HAP-1 (cell line): ENCODE measurements around the gene MARVELD2.
"Not testable (repeated sequence)": the region's sequence is repeated elsewhere in the genome, so short reads cannot be mapped to it uniquely, and the experiment has no call there.

Experiments
- DNase-seq, 2 experiments: peaks; one replicate each; pipeline ENCODE4 v3.0.0-alpha.2; 2016 to 2020; ENCODE audit warnings: low spot score in 2 of 2
- H3K27me3 ChIP-seq: fragments of 250-450 bp; sonication (Bioruptor Pico); 2 replicates; pipeline ENCODE4 v1.5.1; 2020; ENCODE audit warnings: low read depth, mild to moderate bottlenecking, moderate library complexity
- H3K36me3 ChIP-seq: fragments of 250-450 bp; sonication (Bioruptor Pico); replicated peaks from 2 replicates; pipeline ENCODE4 v1.5.1; 2020; ENCODE audit warnings: mild to moderate bottlenecking
- H3K4me1 ChIP-seq: fragments of 250-450 bp; sonication (Bioruptor Pico); 2 replicates; pipeline ENCODE4 v1.5.1; 2020; ENCODE audit warnings: mild to moderate bottlenecking
- H3K4me3 ChIP-seq: fragments of 250-450 bp; sonication (Bioruptor Pico); 2 replicates; pipeline ENCODE4 v1.5.1; 2020; ENCODE audit warnings: mild to moderate bottlenecking, moderate library complexity
- H3K9me3 ChIP-seq: fragments of 250-450 bp; sonication (Bioruptor Pico); 2 replicates; pipeline ENCODE4 v1.5.1; 2020; ENCODE audit warnings: mild to moderate bottlenecking, moderate library complexity
- in situ Hi-C: fragments of 300-500 bp; cut with MboI; formaldehyde crosslinking; loops from 3 replicates; pipeline ENCODE4 v1.14.3; 2020; ENCODE audit warnings: low sequenced_read_pairs, inconsistent platforms, mixed read lengths

The MARVELD2 gene

GRCh38 chr5:69462170-69462569 is 47.3 kb downstream of the MARVELD2 start:
- Histone ChIP-seq H3K9me3 (no peaks in the 10 kb centered on the region), H3K27me3 (no peaks in the 10 kb centered on the region), H3K4me3 (no peak overlapping the region), H3K36me3 (no peaks in the 10 kb centered on the region), H3K4me1 (no peaks in the 10 kb centered on the region)
- no peak for DNase-seq
- in situ Hi-C loops: no loop called here

GRCh38 chr5:69466375-69466774 is 51.5 kb downstream of the MARVELD2 start:
- H3K4me1 ChIP-seq, in situ Hi-C loops: not testable (repeated sequence)

GRCh38 chr5:69467442-69468225 is 52.7 kb downstream of the MARVELD2 start:
- H3K9me3 ChIP-seq: no peaks in the 10 kb centered on the region
- in situ Hi-C loops: no loop called here
- H3K4me1 ChIP-seq: no peaks in the 10 kb centered on the region
- no peaks in the 10 kb centered on the region for H3K36me3 ChIP-seq
- H3K4me3 ChIP-seq: no peak overlapping the region
- DNase-seq: no peak
- H3K27me3 ChIP-seq: no peaks in the 10 kb centered on the region

More at GRCh38 chr5:69466375-69466774, 51.5 kb downstream of the MARVELD2 start:
- H3K4me3 ChIP-seq, DNase-seq, H3K27me3 ChIP-seq, H3K36me3 ChIP-seq, H3K9me3 ChIP-seq: not testable (repeated sequence)

GRCh38 chr5:69468631-69469030 is 53.7 kb downstream of the MARVELD2 start:
- no peak overlapping the region for H3K4me3 ChIP-seq
- no peaks in the 10 kb centered on the region for H3K36me3 ChIP-seq
- H3K27me3 ChIP-seq: no peaks in the 10 kb centered on the region
- DNase-seq: no peak
- H3K4me1 ChIP-seq: no peaks in the 10 kb centered on the region
- in situ Hi-C loops: no loop called here
- no peaks in the 10 kb centered on the region for H3K9me3 ChIP-seq

- H3K4me3 ChIP-seq, H3K27me3 ChIP-seq, H3K4me1 ChIP-seq, H3K9me3 ChIP-seq, DNase-seq, in situ Hi-C loops, H3K36me3 ChIP-seq: not testable (repeated sequence)
These were observed 56.6 kb downstream of the MARVELD2 start for GRCh38 chr5:69471516-69471915.

GRCh38 chr5:69472535-69473143 is 57.7 kb downstream of the MARVELD2 start:
- DNase-seq, H3K36me3 ChIP-seq, in situ Hi-C loops, H3K9me3 ChIP-seq, H3K27me3 ChIP-seq, H3K4me3 ChIP-seq, H3K4me1 ChIP-seq: not testable (repeated sequence)

GRCh38 chr5:69477170-69477569 is 62.3 kb downstream of the MARVELD2 start:
- no peak for DNase-seq
- H3K4me3 ChIP-seq: no peak overlapping the region
- H3K27me3 ChIP-seq: no peaks in the 10 kb centered on the region
- no peaks in the 10 kb centered on the region for H3K4me1 ChIP-seq
- in situ Hi-C loops: no loop called here
- H3K36me3 ChIP-seq: no peaks in the 10 kb centered on the region
- H3K9me3 ChIP-seq: no peaks in the 10 kb centered on the region

GRCh38 chr5:69478296-69478695 is 63.4 kb downstream of the MARVELD2 start:
- H3K27me3 ChIP-seq, H3K4me1 ChIP-seq, H3K4me3 ChIP-seq, H3K36me3 ChIP-seq, in situ Hi-C loops, DNase-seq, H3K9me3 ChIP-seq: not testable (repeated sequence)

GRCh38 chr5:69484891-69485290 is 70.0 kb downstream of the MARVELD2 start:
- no peaks in the 10 kb centered on the region for H3K36me3 ChIP-seq
- DNase-seq: no peak
- H3K9me3 ChIP-seq: no peaks in the 10 kb centered on the region
- in situ Hi-C loops: no loop called here
- H3K4me1 ChIP-seq: no peaks in the 10 kb centered on the region
- no peak overlapping the region for H3K4me3 ChIP-seq
- H3K27me3 ChIP-seq: peaks cover 10% of the 10 kb centered on the region

GRCh38 chr5:69485471-69485870 is 70.6 kb downstream of the MARVELD2 start:
- no peak for DNase-seq
- peaks cover 16% of the 10 kb centered on the region for H3K27me3 ChIP-seq
- in situ Hi-C loops: no loop called here
- H3K4me3 ChIP-seq: no peak overlapping the region
- no peaks in the 10 kb centered on the region for H3K36me3 ChIP-seq
- H3K9me3 ChIP-seq: no peaks in the 10 kb centered on the region
- H3K4me1 ChIP-seq: no peaks in the 10 kb centered on the region

GRCh38 chr5:69489246-69489645 is 74.3 kb downstream of the MARVELD2 start:
- no peaks in the 10 kb centered on the region for H3K9me3 ChIP-seq
- peaks cover 30% of the 10 kb centered on the region for H3K27me3 ChIP-seq
- peaks cover 3% of the 10 kb centered on the region for H3K4me1 ChIP-seq
- no peaks in the 10 kb centered on the region for H3K36me3 ChIP-seq
- in situ Hi-C loops: no loop called here
- H3K4me3 ChIP-seq: no peak overlapping the region
- DNase-seq: no peak

- DNase-seq: no peak
- H3K27me3 ChIP-seq: peaks cover 30% of the 10 kb centered on the region
- no peaks in the 10 kb centered on the region for H3K9me3 ChIP-seq
- peaks cover 5% of the 10 kb centered on the region for H3K4me1 ChIP-seq
- H3K36me3 ChIP-seq: no peaks in the 10 kb centered on the region
- in situ Hi-C loops: no loop called here
- no peak overlapping the region for H3K4me3 ChIP-seq
These were observed 76.1 kb downstream of the MARVELD2 start for GRCh38 chr5:69491027-69491426.

GRCh38 chr5:69491838-69492390 is 77.0 kb downstream of the MARVELD2 start:
- Histone ChIP-seq H3K4me3 (peak overlapping the region; percentile 66), H3K36me3 (no peaks in the 10 kb centered on the region), H3K4me1 (peaks cover 5% of the 10 kb centered on the region), H3K27me3 (peaks cover 30% of the 10 kb centered on the region), H3K9me3 (no peaks in the 10 kb centered on the region)
- in situ Hi-C loops: no loop called here
- no peak for DNase-seq

- peaks cover 28% of the 10 kb centered on the region for H3K27me3 ChIP-seq
These were observed 77.5 kb downstream of the MARVELD2 start, which contains the start of gene OCLN for GRCh38 chr5:69492391-69492922. TSS of gene OCLN (plus strand) at chr5:69492790. CDS start at chr5:69504245, 11,455 bp downstream.

More at GRCh38 chr5:69492391-69492922, 77.5 kb downstream of the MARVELD2 start, which contains the start of gene OCLN:
- Histone ChIP-seq H3K9me3 (no peaks in the 10 kb centered on the region), H3K4me1 (peaks cover 5% of the 10 kb centered on the region), H3K4me3 (peak within 1 kb of the TSS; percentile 66), H3K36me3 (no peaks in the 10 kb centered on the region)
- in situ Hi-C loops: no loop called here
- DNase-seq: peak; percentile 60 to 85
